Kidney (tissue), 14 donors: ENCODE results near the gene TPK1. TPM values are rescaled to one million over a fixed set of nuclear protein-coding genes. Genes with fewer than 3 reads are reported as not detected.

Experiments used
- DNase-seq, 5 donors: peaks; one replicate each; pipeline ENCODE4 v3.0.0-alpha.2; 2013 to 2020
- FAIRE-seq: peaks from 2 replicates; lab custom pipeline; 2012; peaks lifted over from hg19 to GRCh38; lab: Jason Lieb, UNC
- H3K27ac ChIP-seq, 2 donors: one replicate each; pipeline ENCODE4 v1.7.0; 2013; ENCODE audit warnings: low read depth in 2 of 2, low read length in 2 of 2, inconsistent platforms in 1 of 2
- H3K27me3 ChIP-seq: one replicate; pipeline ENCODE4 v1.7.1; 2013; ENCODE audit warnings: low read length, inconsistent platforms; ENCODE audit not compliant: control insufficient read depth, insufficient read depth
- H3K36me3 ChIP-seq, 3 donors: one replicate each; pipeline versions ENCODE4 v1.7.0 to v1.7.1; 2013; ENCODE audit warnings: low read length in 3 of 3, control low read depth in 1 of 3, inconsistent platforms in 1 of 3; ENCODE audit not compliant: insufficient read depth in 3 of 3, control insufficient read depth in 2 of 3
- H3K4me1 ChIP-seq, 3 donors: one replicate each; pipeline versions ENCODE4 v1.7.0 to v1.7.1; 2013; ENCODE audit warnings: low read length in 3 of 3, inconsistent platforms in 1 of 3, low read depth in 1 of 3; ENCODE audit not compliant: control insufficient read depth in 2 of 3, insufficient read depth in 2 of 3
- H3K4me3 ChIP-seq, 3 donors: one replicate each; pipeline versions ENCODE4 v1.7.0 to v1.8.1; 2013; ENCODE audit warnings: low read length in 3 of 3, control low read depth in 1 of 3, inconsistent platforms in 1 of 3
- H3K9ac ChIP-seq, 3 donors: one replicate each; pipeline versions ENCODE4 v1.7.0 to v1.7.1; 2013; ENCODE audit warnings: low read length in 3 of 3, control low read depth in 1 of 3, inconsistent platforms in 1 of 3
- H3K9me3 ChIP-seq, 3 donors: one replicate each; pipeline versions ENCODE4 v1.7.0 to v1.7.1; 2013; ENCODE audit warnings: low read length in 3 of 3, control low read depth in 1 of 3, inconsistent platforms in 1 of 3; ENCODE audit not compliant: control insufficient read depth in 2 of 3, insufficient read depth in 1 of 3
- CTCF ChIP-seq: IDR thresholded peaks from 3 replicates; pipeline ENCODE4 v1.5.1; 2012; ENCODE audit warnings: mild to moderate bottlenecking, moderate library complexity, borderline replicate concordance; ENCODE audit not compliant: insufficient read depth; ENCODE audit errors: extremely low read depth
- intact Hi-C: fragments of 100-400 bp; cut with DNase I; formaldehyde crosslinking; loops from one replicate; pipeline ENCODE4 v1.11.1; 2022
- polyA plus RNA-seq: library from polyadenylated mRNA; stranded (reverse); fragments of 350-450 nt; fragmentation: Illumina TruSeq; extraction: RNeasy Lipid Tissue Mini Kit (QIAGEN cat#74804); gene quantifications from one replicate; pipeline ENCODE4 v1.2.3, GENCODE V29; 2014; ENCODE audit warnings: low read depth, low replicate concordance; ENCODE audit not compliant: insufficient read depth
- total RNA-seq: library from RNA; stranded (reverse); fragmentation: NEBNext Ultra II Directional; extraction: Animal tissue kit (Norgen Biotek cat#: 25700); gene quantifications from one replicate; pipeline ENCODE4 v1.2.1, GENCODE V29; 2021
- donor health status: control.
- donor health status: control.
- donor health status: control.
- donor health status: control.
- donor health status: control.
- donor health status: DM: yes; HTN: yes; CAD: no.
- donor health status: Normal renal cell carcinoma (clear cell type).

TPK1 gene
- total and polyA plus RNA-seq, 2 donors from 2014 or later, result 5.3 to 15.5 TPM

- DNase-seq (no peak), FAIRE-seq (no peak)
- Histone ChIP-seq H3K4me1 (no peaks in the 10 kb centered on the region), H3K27ac (no peak overlapping the region), H3K9ac (no peak overlapping the region), H3K36me3 (no peaks in the 10 kb centered on the region), H3K27me3 (no peaks in the 10 kb centered on the region), H3K9me3 (no peaks in the 10 kb centered on the region), H3K4me3 (no peak overlapping the region)
- intact Hi-C loops, result no loop called here
- no peak for TF ChIP-seq CTCF
Observed at GRCh38 chr7:144768633-144769032, 67.2 kb downstream of the TPK1 start.

DNA sequence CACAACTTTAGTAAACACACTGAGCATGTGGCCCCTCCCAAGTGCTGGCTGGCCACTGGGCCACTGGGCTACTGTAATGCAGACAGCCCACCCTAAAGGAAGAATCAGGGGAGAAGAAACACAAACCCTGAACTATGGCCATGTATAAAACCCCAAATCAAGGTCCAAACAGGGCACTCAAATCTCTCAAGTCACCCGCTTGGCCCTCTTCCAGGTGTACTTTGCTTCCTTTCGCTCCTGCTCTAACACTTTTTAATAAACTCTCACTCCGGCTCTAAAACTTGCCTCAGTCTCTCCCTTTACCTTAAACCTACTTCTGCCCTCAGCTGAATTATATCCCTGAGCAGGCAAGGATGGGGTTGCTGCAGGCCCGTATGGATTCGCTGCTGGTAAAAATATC lies 72.6 kb downstream of the TPK1 start:
- no peak for TF ChIP-seq CTCF
- DNase-seq (no peak), FAIRE-seq (no peak)

GRCh38 chr7:144762853-144763252 lies 73.0 kb downstream of the TPK1 start:
- no peak overlapping the region for H3K27ac ChIP-seq
- H3K9me3 ChIP-seq, result no peaks in the 10 kb centered on the region
- no peaks in the 10 kb centered on the region for H3K36me3 ChIP-seq
- no peak for FAIRE-seq
- H3K4me3 ChIP-seq, result peak overlapping the region in 1 of 3 donors; percentile 0
- H3K27me3 ChIP-seq, result no peaks in the 10 kb centered on the region
- peak in 4 of 5 donors; percentile 45 to 79 (median 72) for DNase-seq
- TF ChIP-seq CTCF, result no peak
- intact Hi-C loops, result no loop called here
- H3K4me1 ChIP-seq, result no peaks in the 10 kb centered on the region
- H3K9ac ChIP-seq, result no peak overlapping the region

More for the DNA sequence above, 72.6 kb downstream of the TPK1 start:
- H3K27me3 ChIP-seq, result no peaks in the 10 kb centered on the region
- H3K9me3 ChIP-seq, result no peaks in the 10 kb centered on the region
- intact Hi-C loops, result no loop called here
- H3K27ac ChIP-seq, result no peak overlapping the region
- H3K36me3 ChIP-seq, result no peaks in the 10 kb centered on the region
- no peaks in the 10 kb centered on the region for H3K4me1 ChIP-seq
- peak overlapping the region in 1 of 3 donors; percentile 0 for H3K4me3 ChIP-seq
- no peak overlapping the region for H3K9ac ChIP-seq

GRCh38 chr7:144761493-144761892 lies 74.4 kb downstream of the TPK1 start:
- intact Hi-C loops, result no loop called here
- Histone ChIP-seq H3K27me3 (no peaks in the 10 kb centered on the region), H3K9ac (no peak overlapping the region), H3K4me1 (no peaks in the 10 kb centered on the region), H3K4me3 (no peak overlapping the region), H3K36me3 (no peaks in the 10 kb centered on the region), H3K9me3 (no peaks in the 10 kb centered on the region), H3K27ac (no peak overlapping the region)
- DNase-seq (no peak), FAIRE-seq (no peak)
- no peak for TF ChIP-seq CTCF
